Kidney (tissue), 14 donors: ENCODE measurements around the gene TC2N. TPM values are rescaled to one million over a fixed set of nuclear protein-coding genes. Genes with fewer than 3 reads are reported as not detected.
"Not testable (repeated sequence)": the region's sequence is repeated elsewhere in the genome, so short reads cannot be mapped to it uniquely, and the experiment has no call there.

Experiments
- DNase-seq, 5 donors: peaks; one replicate each; pipeline ENCODE4 v3.0.0-alpha.2; 2013 to 2020
- FAIRE-seq: peaks from 2 replicates; lab custom pipeline; 2012; peaks lifted over from hg19 to GRCh38; lab: Jason Lieb, UNC
- H3K27ac ChIP-seq, 2 donors: one replicate each; pipeline ENCODE4 v1.7.0; 2013; ENCODE audit warnings: low read depth in 2 of 2, low read length in 2 of 2, inconsistent platforms in 1 of 2
- H3K27me3 ChIP-seq: one replicate; pipeline ENCODE4 v1.7.1; 2013; ENCODE audit warnings: low read length, inconsistent platforms; ENCODE audit not compliant: control insufficient read depth, insufficient read depth
- H3K36me3 ChIP-seq, 3 donors: one replicate each; pipeline versions ENCODE4 v1.7.0 to v1.7.1; 2013; ENCODE audit warnings: low read length in 3 of 3, control low read depth in 1 of 3, inconsistent platforms in 1 of 3; ENCODE audit not compliant: insufficient read depth in 3 of 3, control insufficient read depth in 2 of 3
- H3K4me1 ChIP-seq, 3 donors: one replicate each; pipeline versions ENCODE4 v1.7.0 to v1.7.1; 2013; ENCODE audit warnings: low read length in 3 of 3, inconsistent platforms in 1 of 3, low read depth in 1 of 3; ENCODE audit not compliant: control insufficient read depth in 2 of 3, insufficient read depth in 2 of 3
- H3K4me3 ChIP-seq, 3 donors: one replicate each; pipeline versions ENCODE4 v1.7.0 to v1.8.1; 2013; ENCODE audit warnings: low read length in 3 of 3, control low read depth in 1 of 3, inconsistent platforms in 1 of 3
- H3K9ac ChIP-seq, 3 donors: one replicate each; pipeline versions ENCODE4 v1.7.0 to v1.7.1; 2013; ENCODE audit warnings: low read length in 3 of 3, control low read depth in 1 of 3, inconsistent platforms in 1 of 3
- H3K9me3 ChIP-seq, 3 donors: one replicate each; pipeline versions ENCODE4 v1.7.0 to v1.7.1; 2013; ENCODE audit warnings: low read length in 3 of 3, control low read depth in 1 of 3, inconsistent platforms in 1 of 3; ENCODE audit not compliant: control insufficient read depth in 2 of 3, insufficient read depth in 1 of 3
- CTCF ChIP-seq: IDR thresholded peaks from 3 replicates; pipeline ENCODE4 v1.5.1; 2012; ENCODE audit warnings: mild to moderate bottlenecking, moderate library complexity, borderline replicate concordance; ENCODE audit not compliant: insufficient read depth; ENCODE audit errors: extremely low read depth
- intact Hi-C: fragments of 100-400 bp; cut with DNase I; formaldehyde crosslinking; loops from one replicate; pipeline ENCODE4 v1.11.1; 2022
- polyA plus RNA-seq: library from polyadenylated mRNA; stranded (reverse); fragments of 350-450 nt; fragmentation: Illumina TruSeq; extraction: RNeasy Lipid Tissue Mini Kit (QIAGEN cat#74804); gene quantifications from one replicate; pipeline ENCODE4 v1.2.3, GENCODE V29; 2014; ENCODE audit warnings: low read depth, low replicate concordance; ENCODE audit not compliant: insufficient read depth
- total RNA-seq: library from RNA; stranded (reverse); fragmentation: NEBNext Ultra II Directional; extraction: Animal tissue kit (Norgen Biotek cat#: 25700); gene quantifications from one replicate; pipeline ENCODE4 v1.2.1, GENCODE V29; 2021
- donor health status: control.
- donor health status: control.
- donor health status: control.
- donor health status: control.
- donor health status: control.
- donor health status: DM: yes; HTN: yes; CAD: no.
- donor health status: Normal renal cell carcinoma (clear cell type).

Gene TC2N
- total and polyA plus RNA-seq, 2 donors from 2014 or later, result 5.8 to 39.7 TPM

GRCh38 chr14:91898372-91898771, 31.0 kb upstream of the TC2N start:
- H3K4me1 ChIP-seq, result peaks cover 0 to 11% (median 10%) of the 10 kb centered on the region in 3 donors
- H3K9me3 ChIP-seq, result no peaks in the 10 kb centered on the region
- intact Hi-C loops, result no loop called here
- no peaks in the 10 kb centered on the region for H3K36me3 ChIP-seq
- peak in 1 of 5 donors; percentile 27 for DNase-seq
- TF ChIP-seq CTCF, result no peak
- peak overlapping the region; percentile 45 to 67 for H3K27ac ChIP-seq
- H3K9ac ChIP-seq, result no peak overlapping the region
- FAIRE-seq, result no peak
- H3K4me3 ChIP-seq, result no peak overlapping the region
- H3K27me3 ChIP-seq, result no peaks in the 10 kb centered on the region

- intact Hi-C loops, H3K9me3 ChIP-seq, H3K9ac ChIP-seq, H3K4me3 ChIP-seq, H3K27me3 ChIP-seq, H3K36me3 ChIP-seq, DNase-seq, FAIRE-seq: not testable (repeated sequence)
- Histone ChIP-seq H3K4me1 (peaks cover 0 to 11% (median 10%) of the 10 kb centered on the region in 3 donors), H3K27ac (peak overlapping the region; percentile 25 to 67)
These were observed 30.4 kb upstream of the TC2N start for GRCh38 chr14:91897716-91898115.

GRCh38 chr14:91897106-91897701, 29.9 kb upstream of the TC2N start:
- no peak for TF ChIP-seq CTCF
- Histone ChIP-seq H3K4me3 (no peak overlapping the region), H3K9me3 (no peaks in the 10 kb centered on the region), H3K9ac (no peak overlapping the region), H3K36me3 (no peaks in the 10 kb centered on the region), H3K27me3 (no peaks in the 10 kb centered on the region), H3K4me1 (peaks cover 0 to 11% (median 10%) of the 10 kb centered on the region in 3 donors), H3K27ac (peak overlapping the region; percentile 25 to 51)
- peak in 1 of 5 donors; percentile 82 for DNase-seq
- intact Hi-C loops, result no loop called here
- no peak for FAIRE-seq

GRCh38 chr14:91896419-91896818, 29.1 kb upstream of the TC2N start:
- DNase-seq (no peak), FAIRE-seq (no peak)
- no peak for TF ChIP-seq CTCF
- H3K4me3 ChIP-seq, result no peak overlapping the region
- H3K9me3 ChIP-seq, result no peaks in the 10 kb centered on the region
- no peaks in the 10 kb centered on the region for H3K36me3 ChIP-seq
- no peaks in the 10 kb centered on the region for H3K27me3 ChIP-seq
- intact Hi-C loops, result no loop called here
- peaks cover 0 to 11% (median 10%) of the 10 kb centered on the region in 3 donors for H3K4me1 ChIP-seq
- H3K9ac ChIP-seq, result no peak overlapping the region
- H3K27ac ChIP-seq, result no peak overlapping the region
